HepG2 (cell line): ENCODE measurements around the gene TBC1D19. TPM values are rescaled to one million over a fixed set of nuclear protein-coding genes. Genes with fewer than 3 reads are reported as not detected.

Experiments used
- ATAC-seq: fragments of 200-7000 bp; cut with Tn5 transposase; 3 replicates; pipeline ENCODE4 v1.9.1; 2020; ENCODE audit warnings: mild to moderate bottlenecking, moderate library complexity
- BruUV-seq: library from RNA; stranded (reverse); fragments of 400-500 nt; replicated peaks from 2 replicates; lab custom pipeline; 2021; lab: Mats Ljungman, UMichigan
- CTCF ChIA-PET: fragments of 300-600 bp; formaldehyde crosslinking; extraction: SDS; loops from one replicate; lab custom pipeline; 2021; ENCODE audit warnings: low total read pairs, inconsistent platforms, low intra/inter-chr PET ratio; lab: Yijun Ruan, JAX
- POLR2A ChIA-PET: fragments of 350-600 bp; sonication (Branson Sonifier 250); formaldehyde crosslinking; loops from one replicate; lab custom pipeline; 2020; ENCODE audit warnings: antibody characterized with exemption, inconsistent platforms; lab: Yijun Ruan, JAX
- DNase-seq: peaks from one replicate; pipeline ENCODE4 v3.0.0-alpha.2; 2015; ENCODE audit warnings: low spot score
- FAIRE-seq: peaks from 3 replicates; lab custom pipeline; 2011; peaks lifted over from hg19 to GRCh38; lab: Jason Lieb, UNC
- H2AFZ ChIP-seq: one replicate; pipeline ENCODE4 v1.6.1; 2011; ENCODE audit warnings: low read length, inconsistent platforms
- H3K27ac ChIP-seq: fragments of 300-600 bp; 3 replicates; pipeline ENCODE4 v1.8.0; 2011; ENCODE audit warnings: mixed run types, mild to moderate bottlenecking, mixed read lengths, low read length, inconsistent platforms; ENCODE audit not compliant: insufficient read depth; ENCODE audit errors: extremely low read length
- H3K27me3 ChIP-seq, 2 experiments: fragments of 200-600 bp in 1 of 2; 2 replicates in 1 of 2; 3 replicates in 1 of 2; pipeline versions ENCODE4 v1.6.0 to v1.8.0; 2011; ENCODE audit warnings: low read length in 2 of 2, mild to moderate bottlenecking in 2 of 2, moderate library complexity in 2 of 2, inconsistent platforms in 1 of 2; ENCODE audit not compliant: insufficient read depth in 2 of 2, control insufficient read depth in 1 of 2
- H3K36me3 ChIP-seq, 2 experiments: fragments of 200-600 bp in 1 of 2; replicated peaks in 1 of 2; 2 replicates in 1 of 2; 3 replicates in 1 of 2; pipeline versions ENCODE4 v1.5.1 to v1.8.0; 2011; ENCODE audit warnings: low read length in 2 of 2, inconsistent platforms in 1 of 2; ENCODE audit not compliant: insufficient read depth in 2 of 2, control insufficient read depth in 1 of 2
- H3K4me1 ChIP-seq: 2 replicates; pipeline ENCODE4 v1.5.1; 2012; ENCODE audit warnings: low read length, inconsistent platforms; ENCODE audit not compliant: insufficient read depth
- H3K4me2 ChIP-seq: 2 replicates; pipeline ENCODE4 v1.6.0; 2011; ENCODE audit warnings: low read depth, low read length, inconsistent platforms
- H3K4me3 ChIP-seq, 3 experiments: fragments of 200-600 bp in 1 of 3; sonication (generic), shearing (Covaris generic) in 1 of 3; replicated peaks in 1 of 3; 2 replicates each; pipeline ENCODE4 v1.5.1; 2011 to 2016; ENCODE audit warnings: low read length in 3 of 3, inconsistent platforms in 2 of 3, low read depth in 2 of 3, mild to moderate bottlenecking in 2 of 3, control low read depth in 1 of 3, mixed read lengths in 1 of 3; ENCODE audit not compliant: insufficient read depth in 1 of 3
- H3K79me2 ChIP-seq: one replicate; pipeline ENCODE4 v1.6.1; 2011; ENCODE audit warnings: low read length, inconsistent platforms; ENCODE audit not compliant: insufficient read depth
- H3K9ac ChIP-seq: 2 replicates; pipeline ENCODE4 v1.6.0; 2011; ENCODE audit warnings: mild to moderate bottlenecking, low read depth, low read length, inconsistent platforms; ENCODE audit not compliant: insufficient read depth
- H3K9me3 ChIP-seq: 2 replicates; pipeline ENCODE4 v1.5.1; 2012; ENCODE audit warnings: mild to moderate bottlenecking, low read length
- H4K20me1 ChIP-seq: 2 replicates; pipeline ENCODE4 v1.6.0; 2011; ENCODE audit warnings: inconsistent platforms, mild to moderate bottlenecking, low read length, moderate library complexity; ENCODE audit not compliant: insufficient read depth
- MLLT10 ChIP-seq: sonication (generic); formaldehyde crosslinking; IDR thresholded peaks from 2 replicates; pipeline ENCODE4 v1.4.0; 2020; ENCODE audit warnings: missing genetic modification reagents
- NFYB ChIP-seq: sonication (generic); formaldehyde crosslinking; IDR thresholded peaks from 2 replicates; pipeline ENCODE4 v1.4.0; 2020; ENCODE audit warnings: missing genetic modification reagents
- RCOR2 ChIP-seq: IDR thresholded peaks from 2 replicates; pipeline ENCODE4 v1.6.1; 2016; ENCODE audit warnings: missing biosample characterization, missing genetic modification reagents
- ZNF414 ChIP-seq: sonication (generic); formaldehyde crosslinking; IDR thresholded peaks from 2 replicates; pipeline ENCODE4 v1.5.0; 2020; ENCODE audit warnings: missing genetic modification reagents
- ZNF660 ChIP-seq: sonication (generic); formaldehyde crosslinking; IDR thresholded peaks from 2 replicates; pipeline ENCODE4 v1.5.1; 2020; ENCODE audit warnings: mild to moderate bottlenecking, low read depth, missing genetic modification reagents, borderline replicate concordance
- ZNF710 ChIP-seq: sonication (generic); formaldehyde crosslinking; IDR thresholded peaks from 2 replicates; pipeline ENCODE4 v1.5.0; 2020; ENCODE audit warnings: mild to moderate bottlenecking, missing genetic modification reagents, borderline replicate concordance
- WGBS: methylation state at CpG from one replicate; pipeline ENCODE4 v1.1.6; 2017; ENCODE audit warnings: low lambda C conversion rate; 5-methylcytosine and 5-hydroxymethylcytosine counted together
- in situ Hi-C: cut with HindIII; loops from 2 replicates; pipeline ENCODE4 v1.10.0; 2017; ENCODE audit warnings: low pct_unique_long_range_greater_than_20kb; ENCODE audit not compliant: extremely low pct_ligation_motif_present
- intact Hi-C: fragments of 100-400 bp; cut with micrococcal nuclease; formaldehyde crosslinking; loops from one replicate; pipeline ENCODE4 v1.10.0; 2022; ENCODE audit not compliant: unreplicated experiment
- polyA plus RNA-seq, 8 experiments: library from polyadenylated mRNA; depleted of rRNA in 3 of 8; stranded (reverse) in 7 of 8; unstranded in 1 of 8; fragments of >200 nt; fragmentation: Illumina TruSeq in 4 of 8; extraction: Trizol in 4 of 8; gene quantifications; 2 replicates each; pipeline versions ENCODE4 v1.2.1 to v1.2.3, GENCODE V29; 2011 to 2016; ENCODE audit warnings: low read depth in 4 of 8, missing spikeins in 1 of 8, mixed read lengths in 1 of 8; ENCODE audit not compliant: insufficient read depth in 1 of 8
- total RNA-seq, 5 experiments: library from RNA; depleted of rRNA; stranded (reverse); fragments of >200 nt; fragmentation: Illumina TruSeq; extraction: Trizol; gene quantifications; 2 replicates each; pipeline ENCODE4 v1.2.3, GENCODE V29; 2016; ENCODE audit warnings: low read depth in 1 of 5
- TF ChIP-seq, protein P1 (sequence below): sonication (generic); formaldehyde crosslinking; IDR thresholded peaks from 2 replicates; pipeline ENCODE4 v1.5.0; 2020; ENCODE audit warnings: missing genetic modification reagents
- TF ChIP-seq, protein P2 (sequence below): sonication (generic); formaldehyde crosslinking; IDR thresholded peaks from 2 replicates; pipeline ENCODE4 v1.8.1; 2022; ENCODE audit warnings: mild to moderate bottlenecking, missing genetic modification reagents

The TBC1D19 gene
- total and polyA plus RNA-seq, 2 of the 13 experiments (the other 11 are each of a cell fraction or from before 2014, with no cell fraction given): 1.6 to 3.5 TPM

DNA sequence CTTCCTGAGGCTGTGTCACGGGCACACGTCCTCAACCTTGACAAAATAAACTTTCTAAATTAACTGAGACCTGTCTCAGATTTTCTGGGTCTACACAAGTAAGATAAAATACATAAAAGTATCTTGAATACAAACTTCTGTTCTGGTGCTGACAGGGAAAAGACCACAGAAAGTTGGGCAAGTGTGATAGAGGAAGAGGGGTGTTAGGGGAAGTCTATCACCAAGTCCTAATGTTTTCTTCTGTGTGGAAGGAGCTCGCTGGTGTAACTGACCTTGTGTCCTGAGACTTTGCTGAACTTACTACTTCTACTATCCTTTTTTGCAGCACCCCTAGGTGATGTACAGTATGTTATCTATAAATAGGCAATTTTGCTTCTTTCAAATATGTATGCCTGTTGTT lies 179.8 kb downstream of the TBC1D19 start:
- Histone ChIP-seq H3K9me3 (no peaks in the 10 kb centered on the region), H3K4me1 (no peaks in the 10 kb centered on the region), H3K27ac (no peak overlapping the region), H3K36me3 (no peaks in the 10 kb centered on the region), H4K20me1 (no peaks in the 10 kb centered on the region), H3K79me2 (no peaks in the 10 kb centered on the region), H2AFZ (no peak overlapping the region), H3K9ac (no peak overlapping the region), H3K27me3 (no peaks in the 10 kb centered on the region), H3K4me3 (no peak overlapping the region), H3K4me2 (no peak overlapping the region)
- BruUV-seq: no TSS peak
- ATAC-seq (no peak), DNase-seq (no peak), FAIRE-seq (no peak)
- CTCF ChIA-PET: no interaction called here
- POLR2A ChIA-PET: no interaction called here
- intact Hi-C loops (no loop called here), in situ Hi-C loops (no loop called here)
- no peak for TF ChIP-seq ZNF660
- no peak for TF ChIP-seq MLLT10
- TF ChIP-seq, protein P1, sequence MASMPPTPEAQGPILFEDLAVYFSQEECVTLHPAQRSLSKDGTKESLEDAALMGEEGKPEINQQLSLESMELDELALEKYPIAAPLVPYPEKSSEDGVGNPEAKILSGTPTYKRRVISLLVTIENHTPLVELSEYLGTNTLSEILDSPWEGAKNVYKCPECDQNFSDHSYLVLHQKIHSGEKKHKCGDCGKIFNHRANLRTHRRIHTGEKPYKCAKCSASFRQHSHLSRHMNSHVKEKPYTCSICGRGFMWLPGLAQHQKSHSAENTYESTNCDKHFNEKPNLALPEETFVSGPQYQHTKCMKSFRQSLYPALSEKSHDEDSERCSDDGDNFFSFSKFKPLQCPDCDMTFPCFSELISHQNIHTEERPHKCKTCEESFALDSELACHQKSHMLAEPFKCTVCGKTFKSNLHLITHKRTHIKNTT (CRISPR knock-in tag): no peak
- no peak for TF ChIP-seq ZNF414 (CRISPR knock-in tag)
- no peak for TF ChIP-seq RCOR2 (CRISPR knock-in tag)
- TF ChIP-seq ZNF710: no peak
- no peak for TF ChIP-seq NFYB
- TF ChIP-seq, protein P2, sequence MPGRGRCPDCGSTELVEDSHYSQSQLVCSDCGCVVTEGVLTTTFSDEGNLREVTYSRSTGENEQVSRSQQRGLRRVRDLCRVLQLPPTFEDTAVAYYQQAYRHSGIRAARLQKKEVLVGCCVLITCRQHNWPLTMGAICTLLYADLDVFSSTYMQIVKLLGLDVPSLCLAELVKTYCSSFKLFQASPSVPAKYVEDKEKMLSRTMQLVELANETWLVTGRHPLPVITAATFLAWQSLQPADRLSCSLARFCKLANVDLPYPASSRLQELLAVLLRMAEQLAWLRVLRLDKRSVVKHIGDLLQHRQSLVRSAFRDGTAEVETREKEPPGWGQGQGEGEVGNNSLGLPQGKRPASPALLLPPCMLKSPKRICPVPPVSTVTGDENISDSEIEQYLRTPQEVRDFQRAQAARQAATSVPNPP (CRISPR knock-in tag): no peak
- WGBS: 84% methylated on average over 3 of the region's 3 CpGs
